ENCODE results near the gene OR9Q1. TPM values are rescaled to one million over a fixed set of nuclear protein-coding genes. Genes with fewer than 3 reads are reported as not detected.
"Not testable (repeated sequence)": the region's sequence is repeated elsewhere in the genome, so short reads cannot be mapped to it uniquely, and the experiment has no call there.

Gene OR9Q1, protein sequence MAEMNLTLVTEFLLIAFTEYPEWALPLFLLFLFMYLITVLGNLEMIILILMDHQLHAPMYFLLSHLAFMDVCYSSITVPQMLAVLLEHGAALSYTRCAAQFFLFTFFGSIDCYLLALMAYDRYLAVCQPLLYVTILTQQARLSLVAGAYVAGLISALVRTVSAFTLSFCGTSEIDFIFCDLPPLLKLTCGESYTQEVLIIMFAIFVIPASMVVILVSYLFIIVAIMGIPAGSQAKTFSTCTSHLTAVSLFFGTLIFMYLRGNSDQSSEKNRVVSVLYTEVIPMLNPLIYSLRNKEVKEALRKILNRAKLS
- total RNA-seq: not detected

DNA sequence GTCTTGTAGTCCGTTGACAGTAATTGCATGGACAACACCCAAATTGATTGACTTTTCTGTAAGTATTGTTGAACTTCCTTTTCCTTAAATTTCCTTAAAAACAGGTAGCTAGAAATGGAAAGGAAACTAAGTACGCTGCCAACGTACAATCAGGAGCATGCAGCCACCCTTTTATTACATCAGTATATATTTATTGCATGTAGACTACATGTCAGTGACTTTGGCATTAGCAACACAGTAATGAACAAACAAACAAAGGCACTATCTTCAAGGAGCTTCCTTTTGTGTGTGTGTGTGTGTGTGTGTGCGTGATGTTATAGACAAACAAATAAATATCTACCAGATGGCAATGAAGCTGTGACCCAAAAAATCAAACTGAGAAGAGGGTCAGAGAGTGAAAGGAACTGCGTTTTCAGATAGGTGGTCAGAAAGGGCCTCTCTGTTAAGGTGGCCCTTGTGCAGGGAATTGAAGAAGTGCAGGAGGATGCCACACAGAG lies at the start of gene OR9Q1:
OR9Q1 (plus strand) TSS at position 447 of the 497 bp plus-strand sequence. CDS start 155,564 bp downstream, outside the sequence.
- DNase-seq (ENCODE audit: low spot score): no peak
- no peak for ATAC-seq

DNA sequence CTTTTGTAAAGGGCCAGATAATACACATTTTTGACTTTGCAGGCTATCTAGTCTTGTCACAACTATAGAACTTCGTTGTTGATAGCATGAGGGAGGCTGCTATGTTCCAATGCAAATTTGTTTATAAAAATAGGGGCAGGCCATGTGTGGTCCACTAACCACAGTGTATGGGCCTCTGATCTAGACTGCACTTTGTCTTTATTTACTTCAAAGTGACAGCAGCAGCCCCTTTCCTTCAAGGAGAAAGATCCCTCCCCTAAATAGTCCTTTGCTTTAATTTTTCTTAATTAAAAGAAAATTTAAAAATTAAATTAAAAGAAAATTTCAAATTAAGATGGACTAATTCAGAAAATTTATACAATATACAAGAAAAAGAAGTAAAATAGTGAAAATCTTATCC lies 49.5 kb upstream of the OR9Q1 start:
- DNase-seq (ENCODE audit: low spot score): no peak
- no peak for ATAC-seq

DNA sequence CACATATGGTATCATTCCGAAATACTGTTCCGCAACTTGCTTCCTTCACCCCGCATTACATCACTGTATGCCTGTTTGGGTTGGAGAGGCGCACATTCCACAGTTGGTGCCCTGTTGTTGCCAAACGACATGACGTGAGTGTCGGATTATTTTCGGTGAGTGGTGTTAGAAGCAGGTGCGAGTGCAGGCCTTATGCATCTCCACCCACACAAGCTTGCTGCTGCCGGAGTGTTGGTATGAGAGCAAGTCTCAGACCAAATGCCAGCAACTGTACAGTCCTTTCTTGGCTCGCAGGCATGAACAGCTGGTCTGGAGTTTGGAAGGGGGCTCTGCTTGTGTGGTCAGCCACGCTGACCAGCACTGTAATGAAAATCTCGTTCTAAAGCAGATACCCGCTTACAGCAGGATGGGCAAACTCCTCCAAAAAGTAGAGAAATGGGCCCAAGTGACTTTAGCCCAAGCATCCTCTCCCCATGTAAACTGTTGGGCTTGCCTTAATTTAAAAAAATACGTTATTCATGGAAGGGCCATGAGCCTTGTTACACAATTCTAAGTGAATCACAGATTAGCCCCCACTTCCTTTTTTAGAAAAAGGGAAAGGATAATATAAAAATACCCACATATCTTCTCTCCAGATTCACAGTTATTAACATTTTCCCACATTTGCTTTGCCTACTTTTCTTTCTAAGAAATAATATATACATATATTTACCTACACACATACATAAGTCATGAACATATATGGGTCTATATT lies 48.7 kb upstream of the OR9Q1 start:
- DNase-seq (ENCODE audit: low spot score) (no peak), ATAC-seq (no peak)

DNA sequence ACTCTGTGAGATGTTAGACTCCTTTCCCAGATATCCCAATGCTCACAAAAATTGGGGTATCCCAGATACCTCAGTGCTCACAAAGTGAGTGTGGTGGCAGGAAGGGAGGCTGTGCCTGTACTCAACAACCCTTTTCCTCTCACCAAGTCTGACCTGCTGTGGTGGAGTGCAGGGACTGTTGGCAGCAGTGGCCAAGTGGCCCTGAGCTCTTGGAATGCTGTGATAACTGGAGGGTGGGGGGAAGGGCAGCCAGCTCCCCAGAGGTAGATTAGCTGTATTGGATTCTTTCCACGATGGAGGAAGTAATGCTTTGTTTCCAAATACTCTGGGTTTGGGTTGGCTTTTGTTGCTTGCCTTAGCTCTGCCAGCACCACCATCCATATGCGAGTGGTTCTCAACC lies 46.0 kb upstream of the OR9Q1 start:
- ATAC-seq (no peak), DNase-seq (ENCODE audit: low spot score) (no peak)

DNA sequence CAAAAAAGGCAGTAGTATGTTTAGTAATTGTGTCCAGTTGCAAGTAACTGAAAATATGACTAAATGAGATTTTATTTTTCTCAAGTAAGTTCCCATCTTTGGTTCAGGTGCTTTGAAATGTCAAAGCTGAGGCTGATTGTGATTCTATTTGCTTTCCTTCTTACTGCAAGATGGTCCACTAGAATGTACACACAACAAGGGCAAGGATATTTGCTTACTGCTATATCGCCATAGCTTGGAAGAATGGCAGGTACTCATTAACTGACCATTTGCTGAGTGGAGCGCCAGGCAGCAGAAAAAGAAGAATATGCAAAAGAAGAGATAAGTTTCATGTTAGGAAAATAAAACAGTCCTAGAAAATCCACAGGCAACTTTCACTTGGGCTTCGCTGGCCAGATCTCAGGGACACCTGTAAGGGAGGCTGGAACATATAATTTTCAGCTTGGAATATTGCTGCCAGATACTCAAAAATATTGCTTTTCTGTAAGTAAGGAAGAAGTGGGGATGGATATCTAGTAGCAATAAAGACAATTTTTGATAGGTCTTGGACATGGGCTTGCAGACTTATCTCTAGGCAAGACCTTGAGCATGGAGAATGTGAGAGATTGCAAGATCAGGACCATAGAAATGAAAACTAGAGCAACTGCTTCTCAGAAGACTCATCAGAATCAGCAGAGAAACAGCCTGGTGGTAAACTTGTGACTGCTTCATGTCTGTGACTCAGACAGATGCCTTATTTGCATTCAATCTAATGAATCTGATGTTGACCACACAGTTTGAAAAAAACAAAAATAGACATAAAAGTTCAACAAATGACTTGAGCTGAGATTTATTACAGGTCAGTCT lies 44.8 kb upstream of the OR9Q1 start:
- ATAC-seq: no peak
- no peak for DNase-seq (ENCODE audit: low spot score)

DNA sequence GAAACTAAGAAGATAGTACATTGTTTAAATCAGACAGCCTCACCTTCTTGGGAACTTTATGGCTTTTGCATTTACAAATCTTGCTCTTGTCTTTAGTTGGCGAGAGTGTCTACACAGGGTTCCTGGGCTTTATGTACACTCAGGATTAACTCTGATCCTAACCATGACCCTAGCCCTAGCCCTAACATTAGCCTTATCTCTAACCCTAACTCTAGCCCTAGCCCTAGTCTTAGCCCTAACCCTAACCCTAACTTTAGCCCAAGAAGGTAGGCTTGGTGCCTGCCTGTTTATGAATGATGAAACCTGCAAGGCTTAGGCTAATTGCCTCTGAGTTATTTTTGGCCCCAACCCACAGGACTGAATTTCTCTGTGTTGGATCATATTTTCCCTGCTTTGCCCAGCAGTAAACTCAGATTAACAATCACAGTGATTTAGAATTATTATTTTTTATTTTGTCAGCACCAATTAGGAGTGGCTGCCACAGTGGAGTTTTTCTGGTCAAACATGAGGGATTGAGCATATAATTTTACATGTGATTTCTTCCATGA lies 44.1 kb upstream of the OR9Q1 start:
- no peak for ATAC-seq
- no peak for DNase-seq (ENCODE audit: low spot score)

DNA sequence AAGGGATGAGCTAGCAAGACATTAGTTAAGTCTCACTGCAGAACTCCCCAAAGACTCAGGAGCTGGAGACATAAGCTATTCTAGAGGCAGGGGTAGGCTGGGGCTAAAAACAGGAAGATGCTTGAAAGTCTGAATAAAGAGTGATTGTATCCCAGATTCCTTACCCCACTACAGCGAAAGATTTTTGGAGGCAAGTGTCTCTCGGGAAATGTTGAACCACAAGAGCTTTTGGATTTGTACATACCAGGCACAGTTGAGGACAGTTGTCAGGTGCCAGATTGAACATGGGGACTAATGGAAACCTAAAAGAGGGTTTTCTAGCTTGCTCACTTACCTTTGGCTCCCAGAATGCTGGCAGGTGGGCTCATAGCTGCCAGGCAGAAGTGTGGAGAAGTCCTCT lies 43.5 kb upstream of the OR9Q1 start:
- DNase-seq (ENCODE audit: low spot score) (no peak), ATAC-seq (no peak)

DNA sequence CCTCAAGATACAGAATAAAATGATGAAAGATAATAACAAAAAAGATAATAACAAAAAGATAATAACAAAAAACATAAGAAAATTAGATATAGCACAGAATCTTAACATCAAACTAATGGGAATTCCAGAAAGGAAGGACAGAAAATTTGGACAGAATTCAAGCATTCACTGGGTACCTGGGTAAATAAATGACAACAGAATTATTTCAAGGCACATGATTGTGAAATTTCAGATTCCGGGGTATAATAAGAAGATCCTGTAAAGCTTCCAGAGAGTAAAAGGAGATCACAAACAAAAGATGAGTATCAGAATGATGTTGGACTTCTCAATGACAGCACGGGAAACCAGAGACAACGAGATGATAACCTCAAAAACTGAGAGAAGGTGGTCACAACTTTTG lies 42.1 kb upstream of the OR9Q1 start:
- no peak for DNase-seq (ENCODE audit: low spot score)

DNA sequence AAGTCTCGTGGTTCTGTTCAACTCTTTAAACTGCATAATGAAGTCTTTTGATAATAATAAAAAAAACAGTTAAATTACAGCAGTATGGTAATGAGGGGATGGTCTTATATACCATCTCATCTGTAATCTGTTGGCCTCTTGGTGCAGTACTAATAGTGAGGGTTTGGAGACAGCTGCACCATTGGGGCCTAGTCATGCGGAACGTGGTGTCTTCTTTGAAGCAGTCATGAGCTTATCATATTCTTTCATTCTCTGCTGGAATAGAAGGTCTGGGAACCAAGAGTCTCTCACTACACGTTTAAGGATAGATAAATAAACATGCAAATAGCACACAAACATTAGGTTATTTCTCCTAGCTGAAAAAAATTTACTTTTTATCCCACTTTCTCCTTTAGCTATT lies 40.9 kb upstream of the OR9Q1 start:
- DNase-seq (ENCODE audit: low spot score): no peak
- no peak for ATAC-seq

More for the DNA sequence above, 42.1 kb upstream of the OR9Q1 start:
- ATAC-seq: no peak

DNA sequence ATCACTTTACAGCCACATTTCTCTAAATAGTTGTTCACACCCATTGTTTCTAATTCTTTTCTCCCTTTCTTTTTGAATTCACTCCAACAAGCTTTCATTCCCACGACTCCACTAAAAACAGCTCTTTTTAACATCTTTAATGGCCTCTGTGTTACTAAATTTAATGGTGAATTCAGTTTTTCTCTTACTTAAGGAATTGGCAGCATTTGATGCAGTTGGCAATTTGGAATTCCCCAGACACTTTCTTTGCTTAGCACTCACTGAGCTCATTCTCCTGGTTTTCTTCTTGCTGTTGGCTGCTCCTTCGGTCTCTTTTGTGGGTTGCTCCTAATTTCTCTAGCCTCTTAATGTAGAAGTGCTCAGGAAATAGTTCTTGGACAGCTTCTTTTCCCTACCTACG lies 40.5 kb upstream of the OR9Q1 start:
- no peak for ATAC-seq
- no peak for DNase-seq (ENCODE audit: low spot score)

DNA sequence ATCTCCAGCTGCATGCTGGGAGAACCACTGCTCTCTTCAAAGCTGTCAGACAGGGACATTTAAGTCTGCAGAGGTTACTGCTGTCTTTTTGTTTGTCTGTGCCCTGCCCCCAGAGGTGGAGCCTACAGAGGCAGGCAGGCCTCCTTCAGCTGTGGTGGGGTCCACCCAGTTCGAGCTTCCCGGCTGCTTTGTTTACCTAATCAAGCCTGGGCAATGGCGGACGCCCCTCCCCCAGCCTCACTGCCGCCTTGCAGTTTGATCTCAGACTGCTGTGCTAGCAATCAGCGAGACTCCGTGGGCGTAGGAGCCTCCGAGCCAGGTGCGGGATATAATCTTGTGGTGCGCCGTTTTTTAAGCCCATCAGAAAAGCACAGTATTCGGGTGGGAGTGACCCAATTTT lies 24.2 kb upstream of the OR9Q1 start:
- not testable (repeated sequence) for DNase-seq (ENCODE audit: low spot score); ATAC-seq

DNA sequence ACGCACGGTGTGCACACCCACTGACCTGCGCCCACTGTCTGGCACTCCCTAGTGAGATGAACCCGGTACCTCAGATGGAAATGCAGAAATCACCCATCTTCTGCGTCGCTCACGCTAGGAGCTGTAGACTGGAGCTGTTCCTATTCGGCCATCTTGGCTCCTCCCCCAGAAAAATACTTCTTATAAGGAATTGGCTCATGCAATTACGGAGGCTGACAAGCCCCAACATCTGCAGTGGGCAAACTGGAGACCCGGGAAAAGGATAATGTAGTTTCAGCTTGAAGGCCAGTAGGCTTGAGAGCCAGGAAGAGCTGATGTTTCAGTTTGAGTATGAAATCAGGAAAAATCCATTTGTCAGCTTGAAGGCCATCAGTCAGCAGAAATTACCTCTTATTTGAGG lies 23.7 kb upstream of the OR9Q1 start:
- not testable (repeated sequence) for ATAC-seq; DNase-seq (ENCODE audit: low spot score)

DNA sequence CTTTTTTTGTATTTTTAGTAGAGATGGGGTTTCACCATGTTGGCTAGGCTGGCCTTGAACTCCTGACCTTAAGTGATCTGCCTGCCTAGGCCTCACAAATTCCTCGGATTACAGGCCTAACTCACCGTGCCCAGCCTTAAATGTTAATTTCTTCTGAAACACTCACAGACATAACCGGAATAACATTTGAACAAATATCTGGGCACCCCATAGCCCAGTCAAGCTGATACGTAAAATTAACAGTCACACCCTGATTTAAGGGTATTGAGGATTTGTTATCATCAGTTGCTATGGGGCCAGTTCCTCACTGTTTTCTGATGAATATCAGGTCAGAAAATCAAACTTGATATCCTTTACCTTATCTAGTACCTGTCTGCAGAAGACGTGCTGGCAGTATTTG lies 23.0 kb upstream of the OR9Q1 start:
- no peak for DNase-seq (ENCODE audit: low spot score)
- ATAC-seq: no peak

DNA sequence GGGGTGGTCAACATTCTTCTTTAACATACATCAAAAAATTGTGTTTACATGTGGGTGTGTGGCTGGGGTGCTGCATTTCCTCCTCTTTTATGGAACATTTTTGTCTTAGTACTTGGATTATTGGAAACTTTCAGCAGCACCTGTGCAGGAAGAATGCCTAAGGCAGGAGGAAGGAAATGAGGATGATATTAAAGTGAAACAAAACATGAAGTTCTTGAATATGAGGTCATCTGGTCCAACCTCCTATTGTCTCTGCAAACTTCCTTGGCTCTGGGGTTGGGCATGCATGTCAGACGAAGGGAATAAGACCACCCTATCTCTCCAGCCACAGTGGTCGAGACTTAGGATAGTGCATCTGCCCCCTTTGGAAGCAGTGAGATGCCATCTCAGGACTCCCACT lies 20.6 kb upstream of the OR9Q1 start:
- DNase-seq (ENCODE audit: low spot score) (no peak), ATAC-seq (no peak)

DNA sequence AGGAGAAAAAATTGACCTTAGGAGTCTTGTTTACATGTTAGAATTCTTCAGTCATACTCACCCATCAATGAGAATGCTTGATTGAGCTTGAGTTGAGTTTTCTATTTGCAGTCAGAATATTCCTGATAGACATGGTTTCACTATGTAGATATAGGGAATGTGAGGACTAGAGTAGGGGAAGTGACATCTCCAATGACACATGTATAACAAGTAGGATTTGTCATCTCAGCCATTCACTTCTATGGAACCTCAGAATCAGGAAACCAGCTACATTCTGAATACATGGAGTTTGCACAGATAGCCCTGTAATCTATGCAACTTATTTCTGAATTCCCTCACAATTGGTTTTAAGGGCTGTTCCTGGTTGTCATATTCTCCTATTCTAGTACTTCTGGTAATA lies 20.1 kb upstream of the OR9Q1 start:
- DNase-seq (ENCODE audit: low spot score): no peak

DNA sequence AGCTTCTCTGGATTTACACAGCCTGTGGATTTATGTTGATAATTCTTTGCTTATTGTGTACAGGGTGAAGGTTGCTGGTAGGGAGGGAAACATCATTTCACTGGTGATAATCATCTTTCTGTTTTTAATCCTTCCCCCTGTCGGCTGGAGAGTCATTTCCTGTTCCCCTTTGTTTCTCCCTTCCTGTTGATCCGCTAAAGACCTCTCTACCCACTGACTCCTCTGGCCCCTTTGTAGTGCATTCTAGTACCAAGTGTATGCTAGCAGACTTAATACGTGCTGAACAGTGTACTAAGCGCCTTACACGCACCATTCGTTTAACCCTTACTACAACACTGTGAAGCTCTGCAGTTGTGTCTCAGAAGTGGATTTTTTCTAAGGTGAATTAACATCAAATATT lies 19.0 kb upstream of the OR9Q1 start:
- ATAC-seq (peak; percentile 40), DNase-seq (ENCODE audit: low spot score) (no peak)

More for the DNA sequence above, 20.1 kb upstream of the OR9Q1 start:
- ATAC-seq: no peak

DNA sequence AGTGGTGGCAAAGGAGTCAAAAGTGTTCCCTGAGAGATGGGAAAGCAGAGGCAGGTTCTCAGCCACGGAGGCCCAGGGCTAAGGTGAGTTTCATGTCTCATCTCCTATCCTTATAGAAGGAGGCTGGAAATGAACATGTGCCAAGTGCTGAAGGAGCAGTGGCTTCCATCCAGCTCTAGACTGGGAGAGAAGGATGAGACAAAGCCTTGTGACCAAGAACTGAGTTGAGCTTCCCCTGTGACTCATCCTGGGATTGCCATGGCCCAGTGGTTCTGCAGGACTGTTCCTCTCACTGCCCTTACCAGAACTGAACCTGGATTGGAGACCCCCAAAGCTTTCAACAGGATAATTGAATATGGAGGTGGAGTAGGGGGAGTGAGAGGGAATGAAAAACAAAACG lies 16.7 kb upstream of the OR9Q1 start:
- DNase-seq (ENCODE audit: low spot score) (no peak), ATAC-seq (no peak)

DNA sequence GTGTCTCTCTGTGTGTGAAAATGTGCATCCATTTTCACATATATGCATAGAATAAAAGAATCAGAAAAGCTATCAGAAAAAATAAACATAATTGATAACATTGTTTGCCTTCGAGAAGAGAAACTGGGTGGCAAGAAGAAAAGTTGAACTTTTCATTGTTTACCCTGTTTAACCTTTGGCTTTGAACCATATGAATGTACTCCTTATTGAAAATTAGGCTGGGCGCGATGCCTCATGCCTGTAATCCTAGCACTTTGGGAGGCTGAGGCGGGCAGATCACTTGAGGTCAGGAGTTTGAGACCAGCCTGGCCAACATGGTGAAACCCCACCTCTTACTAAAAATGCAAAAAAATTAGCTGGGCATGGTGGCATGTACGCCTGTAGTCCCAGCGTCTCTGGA lies 11.9 kb upstream of the OR9Q1 start:
- ATAC-seq (no peak), DNase-seq (ENCODE audit: low spot score) (no peak)

DNA sequence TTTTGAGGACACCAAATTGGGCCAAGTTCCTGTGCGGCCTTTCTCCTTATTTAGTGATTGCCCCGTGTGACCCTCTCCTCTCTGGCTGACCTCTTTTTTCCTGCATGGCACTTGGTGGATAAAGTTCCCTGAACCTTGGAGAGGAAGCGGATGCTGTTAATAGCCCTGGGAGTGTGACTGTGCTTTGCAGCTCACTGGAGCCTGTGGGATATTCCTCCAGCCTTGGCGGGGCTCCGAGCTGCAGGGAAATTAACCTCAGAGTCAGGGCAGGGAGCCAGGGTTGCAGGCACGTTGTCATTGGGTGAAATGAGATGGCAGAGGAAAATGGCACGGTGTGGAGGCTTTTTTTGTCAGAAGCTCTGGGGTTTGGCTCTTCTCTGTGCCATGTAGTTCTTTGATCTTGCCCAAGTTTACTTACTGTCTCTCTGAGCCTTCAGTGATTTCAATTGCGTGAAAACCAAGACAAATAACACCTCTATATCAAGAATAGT lies 965 bp downstream of the OR9Q1 start:
- peak; percentile 81 for ATAC-seq
- DNase-seq (ENCODE audit: low spot score): peak; percentile 68

DNA sequence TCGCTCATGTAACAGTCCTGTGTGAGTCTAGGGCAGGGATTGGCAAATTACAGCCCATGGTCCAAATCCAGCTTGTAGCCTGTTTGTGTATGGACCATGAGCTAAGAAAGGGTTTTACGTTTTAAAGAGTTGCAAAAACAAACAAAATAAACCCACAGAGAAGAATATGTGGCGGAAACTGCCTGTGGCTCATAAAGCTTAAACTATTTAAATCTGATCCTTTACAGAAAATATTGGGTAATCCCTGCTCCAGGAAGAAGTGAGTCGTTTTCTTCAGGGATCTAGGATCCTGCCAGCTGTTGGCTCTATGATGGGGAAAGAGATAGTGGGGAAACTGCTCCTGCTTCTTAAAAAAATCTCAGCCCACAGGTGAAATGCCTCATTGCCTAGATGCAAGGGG lies 3.7 kb downstream of the OR9Q1 start:
- ATAC-seq (no peak), DNase-seq (ENCODE audit: low spot score) (no peak)
